Peyer's patch (tissue), 4 donors: ENCODE data around the gene ALS2CL. TPM values are rescaled to one million over a fixed set of nuclear protein-coding genes. Genes with fewer than 3 reads are reported as not detected.

ENCODE experiments used
- DNase-seq, 3 donors: peaks; one replicate each; pipeline ENCODE4 v3.0.0-alpha.2; 2017 to 2019
- H3K27ac ChIP-seq, 4 donors: fragments of 200-600 bp; sonication (generic); one replicate each; pipeline ENCODE4 v1.5.1; 2016 to 2019
- H3K27me3 ChIP-seq, 2 donors: fragments of 200-600 bp; sonication (generic); one replicate each; pipeline ENCODE4 v1.5.1; 2019
- H3K36me3 ChIP-seq, 3 donors: fragments of 200-600 bp; sonication (generic); one replicate each; pipeline ENCODE4 v1.5.1; 2016 to 2019
- H3K4me1 ChIP-seq, 4 donors: fragments of 200-600 bp; sonication (generic); one replicate each; pipeline ENCODE4 v1.5.1; 2016 to 2019
- H3K4me3 ChIP-seq, 4 donors: fragments of 200-600 bp; sonication (generic); 1 replicate in 3 of 4; 2 replicates in 1 of 4; pipeline ENCODE4 v1.5.1; 2016 to 2019; ENCODE audit warnings: mild to moderate bottlenecking in 1 of 4
- H3K9me3 ChIP-seq, 4 donors: fragments of 200-600 bp; sonication (generic); one replicate each; pipeline ENCODE4 v1.5.1; 2016 to 2019; ENCODE audit warnings: mild to moderate bottlenecking in 1 of 4
- CTCF ChIP-seq, 6 experiments: fragments of 450-650 bp in 4 of 6; fragments of 200-600 bp in 2 of 6; sonication (generic) in 1 of 6; IDR thresholded peaks; one replicate each; pipeline ENCODE4 v1.5.1; 2017 to 2019; ENCODE audit warnings: antibody characterized with exemption in 6 of 6, mild to moderate bottlenecking in 3 of 6, moderate library complexity in 1 of 6
- POLR2A ChIP-seq, 2 donors: fragments of 450-650 bp; IDR thresholded peaks; one replicate each; pipeline ENCODE4 v1.5.1; 2017; ENCODE audit warnings: antibody characterized with exemption in 2 of 2, mild to moderate bottlenecking in 2 of 2, moderate library complexity in 2 of 2
- total RNA-seq, 4 donors: library from RNA; depleted of rRNA; stranded (reverse); fragments of >200 nt; gene quantifications; one replicate each; pipeline ENCODE4 v1.1.0, GENCODE V29; 2016

Gene ALS2CL
- total RNA-seq, 4 donors from 2014 or later: 64.3 to 113 (median 82.7) TPM

- no peak overlapping the region for H3K27ac ChIP-seq
- H3K36me3 ChIP-seq: no peaks in the 10 kb centered on the region
- no peak for TF ChIP-seq POLR2A (IDR thresholded peaks at IDR 0.05)
- TF ChIP-seq CTCF (IDR thresholded peaks at IDR 0.05): no peak
- no peaks in the 10 kb centered on the region for H3K27me3 ChIP-seq
- no peak overlapping the region for H3K4me3 ChIP-seq
- DNase-seq: no peak
- no peaks in the 10 kb centered on the region for H3K4me1 ChIP-seq
- H3K9me3 ChIP-seq: no peaks in the 10 kb centered on the region
Observed at GRCh38 chr3:46643701-46644100, 49.8 kb downstream of the ALS2CL start.

- no peak for TF ChIP-seq CTCF (IDR thresholded peaks at IDR 0.05)
- TF ChIP-seq POLR2A (IDR thresholded peaks at IDR 0.05): no peak
- Histone ChIP-seq H3K27me3 (no peaks in the 10 kb centered on the region), H3K27ac (no peak overlapping the region), H3K4me3 (no peak overlapping the region), H3K36me3 (no peaks in the 10 kb centered on the region), H3K4me1 (no peaks in the 10 kb centered on the region), H3K9me3 (no peaks in the 10 kb centered on the region)
- no peak for DNase-seq
Observed at GRCh38 chr3:46642971-46643370, 50.5 kb downstream of the ALS2CL start.

GRCh38 chr3:46640927-46641326 is 52.6 kb downstream of the ALS2CL start:
- no peak overlapping the region for H3K4me3 ChIP-seq
- no peak for TF ChIP-seq CTCF (IDR thresholded peaks at IDR 0.05)
- no peak for TF ChIP-seq POLR2A (IDR thresholded peaks at IDR 0.05)
- H3K27ac ChIP-seq: no peak overlapping the region
- H3K36me3 ChIP-seq: no peaks in the 10 kb centered on the region
- no peak for DNase-seq
- no peaks in the 10 kb centered on the region for H3K27me3 ChIP-seq
- H3K4me1 ChIP-seq: no peaks in the 10 kb centered on the region
- no peaks in the 10 kb centered on the region for H3K9me3 ChIP-seq

- Histone ChIP-seq H3K4me1 (no peaks in the 10 kb centered on the region), H3K9me3 (no peaks in the 10 kb centered on the region), H3K4me3 (no peak overlapping the region), H3K36me3 (no peaks in the 10 kb centered on the region), H3K27me3 (no peaks in the 10 kb centered on the region), H3K27ac (no peak overlapping the region)
- TF ChIP-seq CTCF (IDR thresholded peaks at IDR 0.05) (no peak), POLR2A (IDR thresholded peaks at IDR 0.05) (no peak)
- no peak for DNase-seq
Observed at GRCh38 chr3:46639221-46639620, 54.3 kb downstream of the ALS2CL start.

- TF ChIP-seq CTCF (IDR thresholded peaks at IDR 0.05): no peak
- no peak for TF ChIP-seq POLR2A (IDR thresholded peaks at IDR 0.05)
- no peaks in the 10 kb centered on the region for H3K9me3 ChIP-seq
- no peak for DNase-seq
- H3K4me3 ChIP-seq: no peak overlapping the region
- no peak overlapping the region for H3K27ac ChIP-seq
- H3K27me3 ChIP-seq: no peaks in the 10 kb centered on the region
- peaks cover 0 to 3% (median 0%) of the 10 kb centered on the region in 4 donors for H3K4me1 ChIP-seq
- no peaks in the 10 kb centered on the region for H3K36me3 ChIP-seq
Observed at GRCh38 chr3:46634856-46635255, 58.6 kb downstream of the ALS2CL start.

- Histone ChIP-seq H3K27ac (no peak overlapping the region), H3K4me3 (no peak overlapping the region), H3K9me3 (no peaks in the 10 kb centered on the region), H3K4me1 (peaks cover 0 to 7% (median 3%) of the 10 kb centered on the region in 4 donors), H3K36me3 (no peaks in the 10 kb centered on the region), H3K27me3 (no peaks in the 10 kb centered on the region)
- no peak for DNase-seq
- TF ChIP-seq POLR2A (IDR thresholded peaks at IDR 0.05): no peak
- no peak for TF ChIP-seq CTCF (IDR thresholded peaks at IDR 0.05)
Observed at GRCh38 chr3:46632792-46633191, 60.7 kb downstream of the ALS2CL start.
